GM21529 (cell line): ENCODE measurements around the gene MUC4.
"Not testable (repeated sequence)": the region's sequence is repeated elsewhere in the genome, so short reads cannot be mapped to it uniquely, and the experiment has no call there.

Experiments used
- ATAC-seq: cut with Tn5 transposase; IDR thresholded peaks from one replicate; pipeline ENCODE4 v1.9.1; 2021; ENCODE audit not compliant: unreplicated experiment

The MUC4 gene

DNA sequence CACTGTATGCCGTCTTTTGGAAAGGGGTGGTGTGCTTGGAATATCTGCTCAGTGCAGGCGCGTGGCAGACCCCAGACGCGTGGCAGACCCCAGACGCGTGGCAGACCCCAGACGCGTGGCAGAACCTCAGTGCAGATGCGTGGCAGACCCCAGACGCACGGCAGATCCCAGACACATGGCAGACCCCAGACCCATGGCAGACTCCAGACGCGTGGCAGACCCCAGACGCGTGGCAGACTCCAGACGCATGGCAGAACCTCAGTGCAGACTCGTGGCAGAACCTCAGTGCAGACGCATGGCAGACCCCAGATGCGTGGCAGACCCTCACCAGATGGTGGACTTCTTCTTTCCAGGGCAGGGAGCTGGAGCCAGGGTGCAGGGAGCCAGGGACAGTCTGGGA lies 637 bp upstream of the MUC4 start:
- no peak for ATAC-seq

DNA sequence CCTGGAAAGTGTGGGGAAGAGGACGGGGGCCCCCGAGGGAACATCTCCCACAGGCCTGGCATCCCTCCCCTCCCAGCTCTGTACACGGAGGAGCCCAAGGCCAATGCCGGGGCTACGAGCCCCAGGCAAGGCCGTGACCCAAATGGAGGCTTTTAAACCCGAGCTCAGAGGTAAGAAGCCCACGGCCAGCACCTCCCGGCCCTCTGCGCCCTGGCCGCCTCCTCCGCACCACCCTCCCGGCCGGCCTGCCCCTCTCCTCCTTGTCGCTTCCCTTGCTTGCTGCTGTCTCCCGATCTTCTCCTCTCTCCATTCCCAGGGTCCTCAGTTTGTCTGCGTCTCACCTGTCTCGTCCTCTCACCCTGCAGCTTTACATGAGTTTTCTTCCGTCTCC lies 1.3 kb downstream of the MUC4 start:
- ATAC-seq: no peak

DNA sequence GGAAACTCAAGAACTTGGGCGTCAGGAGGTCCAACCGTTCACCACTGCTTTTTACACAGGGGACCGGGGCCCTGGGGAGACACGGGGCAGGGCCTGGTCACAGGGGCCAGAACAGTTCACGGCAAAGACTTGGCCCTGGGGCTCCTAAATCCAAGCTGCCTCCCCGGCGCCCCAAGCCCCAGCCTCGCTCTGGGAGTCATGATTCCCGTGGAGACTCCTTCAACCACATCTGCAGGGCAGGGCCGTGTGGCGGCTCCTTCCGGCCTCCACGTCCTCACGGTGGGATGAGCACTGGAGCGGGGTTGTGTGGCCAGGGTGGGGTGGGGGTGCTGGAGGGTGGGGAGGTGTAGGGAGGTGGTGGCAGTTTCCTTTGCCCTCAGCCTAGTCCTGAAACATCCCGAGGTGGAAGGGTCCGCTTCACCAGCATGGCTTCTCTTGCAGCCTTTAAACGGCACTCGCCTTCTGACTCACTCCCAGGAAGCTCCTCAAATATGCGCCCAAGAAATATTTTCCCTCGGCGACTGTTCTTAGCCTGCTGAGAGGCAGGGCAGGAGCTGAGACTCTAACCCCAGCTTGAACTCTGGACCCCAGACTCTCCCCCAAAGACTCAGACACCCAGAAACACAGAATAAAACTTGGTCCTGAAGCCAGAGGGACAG lies 1.8 kb downstream of the MUC4 start:
- no peak for ATAC-seq

DNA sequence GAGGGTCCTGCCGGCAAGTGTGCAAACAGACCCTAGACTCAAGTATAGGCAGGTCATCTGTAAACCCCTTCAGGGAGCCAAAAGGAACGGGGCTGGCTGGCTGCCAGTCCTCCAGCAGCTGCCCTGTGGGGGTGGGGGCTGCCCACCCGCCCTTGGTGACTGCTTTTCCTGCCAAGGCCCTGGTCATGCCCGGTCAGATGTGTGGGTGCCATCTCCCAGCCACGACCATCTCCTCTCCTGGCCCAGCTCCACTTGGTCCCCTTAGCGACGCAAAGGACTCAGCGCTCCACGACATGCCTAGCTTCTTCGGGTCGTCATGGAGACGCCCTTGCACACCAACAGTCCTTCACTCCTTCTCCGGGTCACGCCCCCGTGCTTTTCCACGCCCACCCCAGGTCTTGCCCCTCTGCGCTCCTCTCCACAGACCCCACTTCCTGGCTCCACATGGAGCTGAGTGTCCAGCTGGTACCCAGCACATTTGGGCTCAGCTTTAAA lies 2.4 kb downstream of the MUC4 start:
- ATAC-seq: no peak

DNA sequence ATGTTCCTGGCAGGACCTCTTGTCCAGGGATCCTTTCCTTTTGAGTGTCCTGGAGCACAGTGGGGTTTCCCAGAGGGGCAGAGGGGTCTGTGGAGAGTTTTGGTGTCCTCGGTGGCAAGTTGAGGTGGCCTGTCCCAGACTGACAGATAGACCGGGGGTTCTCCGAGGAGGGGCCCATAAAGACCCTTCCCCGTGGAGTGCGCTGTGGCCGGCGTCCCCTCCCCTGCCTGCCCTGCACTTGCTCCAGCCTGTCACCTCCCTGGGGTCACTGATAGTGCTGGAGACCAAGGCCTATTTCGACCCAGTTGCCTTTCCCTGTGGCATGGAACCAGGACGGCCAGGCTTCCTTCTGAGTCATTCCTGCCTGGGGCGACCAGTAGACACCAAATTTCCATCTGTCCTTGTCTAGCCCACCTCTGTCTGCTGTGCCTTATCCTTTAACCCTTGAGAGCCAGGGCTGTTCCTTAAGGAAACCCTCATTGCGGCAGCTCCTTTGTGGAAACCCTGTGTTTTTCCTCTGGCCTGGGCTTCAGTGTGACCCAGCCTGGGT lies 2.9 kb downstream of the MUC4 start:
- no peak for ATAC-seq

DNA sequence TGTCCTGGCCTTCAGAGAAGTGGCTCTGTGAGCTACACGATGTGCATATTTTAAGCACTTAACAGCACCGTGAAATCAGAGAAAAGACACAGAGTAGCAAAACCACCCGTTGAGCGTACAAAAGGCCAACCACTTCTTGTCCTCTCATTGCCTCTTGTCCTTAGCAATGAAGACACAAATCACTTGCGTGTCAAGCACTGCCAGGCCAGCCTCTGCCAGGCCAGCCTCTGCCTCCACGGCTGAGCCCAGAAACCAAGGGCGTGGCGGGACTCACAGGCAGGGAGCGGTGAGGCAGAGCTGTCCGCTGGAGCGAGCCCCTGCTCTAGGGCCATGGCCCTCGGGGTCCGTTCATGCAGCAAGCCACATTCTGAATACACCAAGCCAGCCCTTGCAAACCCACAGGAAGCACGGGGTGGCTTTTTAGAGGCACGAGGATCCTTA lies 4.0 kb downstream of the MUC4 start:
- ATAC-seq: no peak

DNA sequence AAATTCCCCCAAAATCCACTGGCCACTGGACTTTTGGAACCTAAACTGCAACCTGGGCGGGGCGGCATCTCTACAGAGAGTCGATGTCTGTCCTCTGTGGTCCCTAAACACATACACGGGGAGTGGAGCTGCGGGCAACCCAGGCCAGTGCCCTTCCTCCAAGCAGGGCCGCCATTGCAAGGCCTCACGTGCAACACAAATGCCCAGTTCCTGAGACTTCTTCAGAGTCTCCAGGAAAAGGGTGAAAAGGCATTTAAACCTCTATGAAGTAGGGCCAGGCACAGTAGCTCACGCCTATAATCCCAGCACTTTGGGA lies 4.9 kb downstream of the MUC4 start:
- no peak for ATAC-seq

DNA sequence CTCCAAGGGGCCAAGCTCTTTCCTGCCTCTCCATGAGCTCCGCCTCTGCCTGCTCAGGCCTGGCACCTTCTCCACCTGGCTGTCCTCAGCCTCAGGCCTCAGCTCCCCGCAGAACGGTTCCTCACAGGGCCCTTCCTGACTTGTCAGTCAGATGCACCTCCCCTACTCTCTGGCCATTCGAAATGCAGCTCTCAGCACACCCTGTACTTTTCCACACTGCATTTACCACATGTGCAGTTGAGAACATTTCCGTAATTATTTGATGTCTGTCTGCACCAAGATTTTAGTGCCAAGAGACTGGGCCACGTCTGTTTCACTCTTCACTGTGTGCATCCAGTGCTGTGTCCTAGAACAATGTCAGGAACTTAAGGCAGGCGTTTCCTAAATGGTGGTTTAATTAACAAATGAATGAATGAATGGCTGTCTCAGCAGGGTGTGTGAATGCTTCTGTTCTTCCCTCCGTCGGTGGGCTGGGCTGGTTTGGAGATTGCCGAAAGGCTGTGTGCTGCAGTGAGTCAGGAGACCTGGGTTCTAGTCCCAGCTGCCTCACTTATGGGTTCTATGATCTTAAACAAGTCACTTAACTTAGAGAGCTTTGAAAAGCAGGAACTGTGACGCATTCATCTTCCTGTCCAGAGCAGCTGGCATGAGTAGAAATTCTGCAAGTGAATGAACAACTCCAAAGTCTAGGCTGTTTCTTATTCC lies 5.4 kb downstream of the MUC4 start:
- no peak for ATAC-seq

DNA sequence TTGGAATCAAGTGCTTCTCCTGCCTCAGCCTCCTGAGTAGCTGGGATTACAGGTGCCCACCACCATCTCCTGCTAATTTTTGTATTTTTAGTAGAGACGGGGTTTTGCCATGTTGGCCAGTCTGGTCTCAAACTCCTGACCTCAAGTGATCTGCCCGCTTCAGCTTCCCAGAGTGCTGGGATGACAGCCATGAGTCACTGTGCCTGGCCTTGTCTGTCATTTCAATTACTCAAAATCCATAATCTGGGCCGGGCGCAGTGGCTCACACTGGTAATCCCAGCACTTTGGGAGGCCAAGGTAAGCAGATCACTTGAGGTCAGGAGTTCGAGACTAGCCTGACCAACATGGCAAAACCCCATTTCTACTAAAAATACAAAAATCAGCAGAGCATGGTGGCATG lies 6.1 kb downstream of the MUC4 start:
- not testable (repeated sequence) for ATAC-seq

DNA sequence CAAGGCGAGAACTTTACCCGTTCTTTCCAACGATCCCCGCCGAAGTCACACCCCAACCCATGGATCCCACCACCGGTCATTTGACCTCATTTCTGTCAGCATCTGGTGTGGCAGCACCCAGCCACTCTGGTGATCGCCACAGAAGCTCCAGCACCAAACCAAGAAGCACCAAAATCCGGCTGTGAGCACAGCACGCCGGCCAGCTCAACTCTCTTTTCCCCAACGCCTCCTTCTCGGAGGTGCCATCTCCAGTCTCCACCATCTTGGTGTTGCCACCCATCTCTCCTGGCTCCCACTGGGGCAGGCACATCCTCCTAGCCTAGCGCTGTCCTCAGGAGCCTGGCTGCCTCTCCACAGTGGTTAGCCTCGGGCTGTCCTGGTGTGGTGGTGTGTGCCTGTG lies 6.5 kb downstream of the MUC4 start:
- no peak for ATAC-seq

DNA sequence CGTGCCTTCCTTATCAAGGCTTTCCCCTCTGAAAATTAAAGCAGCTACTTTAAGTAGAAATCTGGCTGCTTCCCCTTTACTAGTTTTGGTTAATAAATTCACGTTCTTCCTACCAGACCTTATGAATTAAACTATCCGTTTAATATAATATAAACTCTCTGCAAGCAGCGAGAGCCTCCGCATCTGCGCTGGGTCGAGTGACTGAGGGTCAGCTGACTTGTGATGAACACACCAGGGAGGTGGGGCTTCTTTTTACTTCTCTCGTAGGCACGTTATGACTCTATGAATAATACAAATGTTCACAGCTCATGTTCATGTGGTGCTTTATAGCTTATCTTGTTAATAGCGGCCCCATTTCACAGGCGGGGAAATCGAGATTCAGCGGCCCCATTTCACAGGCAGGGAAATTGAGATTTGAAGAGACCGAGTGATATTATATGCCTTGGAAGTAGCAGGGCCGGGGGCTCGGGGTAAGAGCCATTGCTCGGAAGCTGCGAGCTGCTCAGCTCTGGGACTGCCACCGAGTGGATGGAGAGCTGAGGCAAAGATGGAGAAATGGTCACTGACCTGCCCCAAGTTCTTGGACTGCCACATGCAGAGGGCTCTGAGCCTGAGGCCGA lies 8.3 kb downstream of the MUC4 start:
- no peak for ATAC-seq

DNA sequence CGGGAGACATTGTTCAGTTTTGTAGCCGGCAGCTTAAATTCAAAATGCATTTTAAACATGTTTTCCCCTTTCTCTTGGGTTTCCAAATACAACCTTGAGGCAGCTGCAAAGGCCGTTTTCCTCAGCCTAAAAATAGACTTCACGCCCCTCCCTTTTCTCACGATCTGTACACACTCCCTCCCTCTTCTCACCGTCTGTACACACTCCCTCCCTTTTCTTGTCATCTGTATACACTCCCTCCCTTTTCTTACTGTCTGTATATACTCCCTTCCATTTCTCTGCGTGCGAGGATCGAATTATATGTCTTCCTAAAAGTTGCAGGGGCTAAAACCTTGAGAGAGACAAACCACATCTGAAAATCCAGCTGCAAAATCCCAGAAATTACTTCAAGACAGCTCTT lies 8.9 kb downstream of the MUC4 start:
- ATAC-seq: no peak

DNA sequence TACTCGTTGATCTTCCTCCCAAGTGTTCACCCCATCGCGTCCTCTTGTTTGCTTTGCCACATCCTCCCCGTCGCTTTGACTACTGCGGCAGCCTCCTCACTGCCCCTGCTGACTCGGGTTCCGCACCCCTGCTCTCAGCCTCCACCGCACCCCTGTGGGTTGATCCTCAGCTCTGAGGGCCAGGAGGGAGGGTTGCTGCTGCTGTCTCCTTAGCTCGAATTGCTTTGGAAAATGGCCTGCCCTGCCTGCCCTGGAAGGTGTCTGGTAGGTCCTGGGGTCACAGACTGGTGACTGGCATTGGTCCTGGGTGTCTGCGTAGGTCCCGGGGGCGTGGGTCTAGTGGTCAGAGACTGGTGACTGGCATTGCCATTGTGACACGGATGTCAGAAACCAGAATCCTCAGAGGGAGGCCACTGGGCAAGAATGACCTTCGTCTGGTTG lies 9.4 kb downstream of the MUC4 start:
- no peak for ATAC-seq

DNA sequence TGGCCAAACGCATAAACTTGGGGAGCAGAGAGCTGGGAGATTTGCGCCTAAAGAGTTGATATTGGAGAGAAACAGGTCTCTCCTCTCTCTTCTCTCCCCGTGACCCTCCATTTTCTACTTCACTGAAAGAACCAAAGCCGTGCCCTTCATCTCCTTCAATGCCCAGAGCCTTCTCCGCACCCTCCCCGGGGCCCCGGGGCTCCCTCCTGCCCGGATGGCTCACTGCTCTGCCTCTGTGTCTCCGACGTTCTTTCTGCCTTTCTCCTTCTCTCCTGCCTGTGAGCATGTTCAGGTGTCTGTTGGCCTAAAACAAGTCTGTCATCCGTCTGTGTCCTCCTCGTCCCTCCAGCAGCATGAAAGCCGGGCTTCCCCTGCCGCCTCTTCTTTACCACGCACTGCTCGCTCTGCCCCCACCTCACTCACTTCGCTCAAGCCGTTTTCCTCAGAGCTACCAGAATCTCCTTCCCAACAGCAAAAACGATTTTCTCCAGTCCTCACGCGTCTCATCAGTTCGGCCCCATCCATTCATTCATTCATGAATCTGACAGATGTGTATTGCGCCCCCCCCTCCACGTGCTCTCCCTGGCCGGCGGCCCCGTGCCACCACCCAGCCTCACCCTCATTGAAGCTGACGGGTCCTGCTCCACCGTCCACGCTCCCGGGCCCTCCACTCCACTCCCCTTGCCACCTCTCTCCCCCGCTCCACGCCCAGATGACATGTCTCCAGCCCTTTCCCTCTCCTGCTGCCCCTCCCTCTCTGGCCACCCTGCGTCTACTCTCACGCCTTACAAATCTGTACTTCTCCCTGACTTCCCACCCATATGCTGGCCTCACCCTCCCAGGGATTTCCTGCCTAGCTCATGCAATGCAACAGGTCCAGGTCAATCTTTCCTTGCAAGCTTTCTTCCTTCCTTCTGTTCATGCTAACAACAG lies 10.2 kb downstream of the MUC4 start:
- no peak for ATAC-seq

DNA sequence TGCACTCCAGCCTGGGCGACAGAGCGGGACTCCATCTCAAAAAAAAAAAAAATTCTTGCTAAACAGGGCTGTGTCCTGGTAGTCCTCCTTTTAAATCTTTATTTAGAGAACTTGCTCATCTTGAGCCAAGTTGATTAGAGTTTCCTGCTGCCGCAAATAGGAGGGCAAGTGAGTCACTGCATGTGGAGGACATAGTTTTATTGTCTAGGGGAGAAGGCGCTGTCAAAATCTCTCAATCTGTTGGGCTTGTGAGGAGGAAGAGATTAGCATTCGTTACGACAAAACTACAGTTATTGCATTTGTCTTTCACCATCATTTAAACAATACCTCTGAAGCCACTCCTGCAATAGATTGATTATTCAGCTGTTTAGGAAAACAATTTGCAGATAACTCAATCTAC lies 11.5 kb downstream of the MUC4 start:
- no peak for ATAC-seq

DNA sequence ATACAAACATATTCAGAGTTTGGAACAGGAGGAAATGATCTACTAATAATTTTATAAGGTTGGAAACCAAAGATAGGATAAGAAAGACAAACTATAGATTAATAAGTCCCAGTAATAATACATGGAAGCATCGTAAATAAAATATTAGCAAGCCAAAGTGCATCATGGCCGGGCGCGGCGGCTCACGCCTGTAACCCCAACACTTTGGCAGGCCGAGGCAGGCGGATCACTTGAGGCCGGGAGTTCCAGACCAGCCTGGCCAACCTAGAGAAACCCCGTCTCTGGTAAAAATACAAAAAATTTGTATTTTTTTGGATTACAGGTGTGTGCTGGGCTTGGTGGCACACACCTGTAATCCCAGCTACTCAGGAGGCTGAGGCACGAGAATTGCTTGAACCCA lies 14.9 kb downstream of the MUC4 start:
- ATAC-seq: no peak

DNA sequence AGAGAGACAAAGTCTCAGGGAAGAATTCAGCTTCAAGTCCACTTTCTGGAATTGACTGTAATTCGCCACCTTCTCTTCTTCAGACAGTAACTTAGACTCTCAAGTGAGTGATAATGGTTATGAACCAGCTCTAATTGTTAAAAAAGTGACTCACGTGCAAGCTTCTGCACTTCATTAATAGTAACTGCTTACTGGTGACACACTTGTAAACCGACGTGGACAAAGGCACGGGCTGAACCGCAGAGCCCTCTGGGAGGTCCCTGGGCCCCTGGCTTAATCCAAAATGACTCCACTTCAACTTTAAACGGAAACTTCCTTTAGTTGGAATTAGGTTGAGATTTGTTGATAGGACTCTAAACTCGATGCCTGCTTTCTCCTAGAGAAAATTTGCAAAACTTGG lies 17.0 kb downstream of the MUC4 start:
- ATAC-seq: no peak

DNA sequence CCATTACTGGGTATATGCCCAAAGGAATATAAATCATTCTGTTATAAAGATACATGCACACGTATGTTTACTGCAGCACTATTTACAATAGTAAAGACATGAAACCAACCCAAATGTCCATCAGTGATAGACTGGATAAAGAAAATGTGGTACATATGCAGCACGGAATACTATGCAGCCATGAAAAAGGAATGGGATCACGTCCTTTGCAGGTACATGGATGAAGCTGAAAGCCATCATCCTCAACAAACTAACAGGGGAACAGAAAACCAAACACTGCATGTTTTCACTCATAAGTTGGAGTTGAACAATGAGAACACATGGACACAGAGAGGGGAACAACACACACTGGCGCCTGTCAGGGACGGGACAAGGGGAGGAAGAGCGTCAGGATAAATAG lies 19.1 kb downstream of the MUC4 start:
- ATAC-seq: not testable (repeated sequence)

DNA sequence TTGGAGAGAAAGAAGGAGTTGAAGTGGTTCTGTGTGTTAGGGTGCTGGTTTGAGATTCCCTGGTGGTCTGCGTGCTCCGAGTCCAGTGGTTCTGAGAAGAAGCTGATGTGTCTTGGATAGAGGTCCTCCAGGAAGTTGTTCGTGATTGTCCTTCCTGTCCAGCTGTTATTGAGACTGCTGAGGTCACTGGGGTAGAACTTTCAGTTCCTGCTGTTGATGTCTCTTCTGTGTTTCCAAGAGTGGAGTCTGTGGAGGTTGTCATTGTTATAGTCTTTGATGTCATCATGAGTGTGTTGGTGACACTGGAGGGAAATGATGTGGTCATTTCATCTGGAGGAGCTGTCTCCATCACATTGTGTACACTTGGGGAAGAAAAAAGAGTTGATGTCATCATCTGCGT lies 20.8 kb downstream of the MUC4 start:
- ATAC-seq: no peak

DNA sequence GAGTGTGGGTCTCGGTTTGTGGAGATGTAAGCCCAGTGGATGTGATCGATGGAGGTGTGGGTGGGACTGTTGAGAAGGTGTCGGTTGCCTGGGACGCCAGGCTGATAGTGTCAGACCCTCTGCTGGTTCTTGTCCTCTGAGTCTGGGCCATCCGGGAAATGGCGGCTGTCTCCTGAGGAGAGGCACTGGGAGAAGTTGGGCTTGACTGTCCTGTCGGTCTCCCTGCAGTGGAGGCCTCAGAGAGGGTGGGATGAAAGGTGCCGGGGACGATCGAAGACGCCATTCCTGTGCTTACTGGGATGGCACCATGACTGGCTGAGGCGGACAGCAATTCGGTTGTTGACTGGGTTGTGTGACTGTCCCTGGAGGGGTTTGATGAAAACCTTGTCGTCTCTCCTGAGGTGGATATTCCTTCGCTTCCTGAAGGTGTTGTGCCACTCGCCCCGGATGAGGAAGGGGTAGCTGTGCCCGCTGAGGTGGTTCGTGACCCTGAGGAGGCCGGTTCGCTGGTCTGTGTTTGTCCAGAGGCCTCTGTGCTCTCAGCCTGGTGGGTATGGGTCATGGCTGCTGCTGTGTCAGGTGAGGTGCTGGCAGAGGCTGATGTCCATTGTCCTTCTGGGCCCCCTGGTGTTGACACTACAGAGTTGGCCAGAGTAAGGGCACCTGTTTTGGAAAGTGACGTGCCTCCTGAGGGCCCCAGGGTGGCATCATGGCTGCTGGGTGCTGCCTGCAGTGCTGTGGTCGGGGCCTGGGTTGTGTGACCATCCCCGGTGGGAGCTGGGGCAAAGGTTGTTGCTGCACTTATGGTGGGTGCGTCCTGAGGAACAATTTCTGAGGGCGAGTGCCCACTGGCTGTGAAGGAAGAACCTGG lies 22.8 kb downstream of the MUC4 start:
- ATAC-seq: no peak
